ENCODE results near the gene LDLRAD4. TPM values are rescaled to one million over a fixed set of nuclear protein-coding genes. Genes with fewer than 3 reads are reported as not detected.

LDLRAD4 gene
- total RNA-seq = 10 to 100 TPM in 2 of 4 donors, 1 to 10 TPM in 2; 2.7 to 22.5 (median 10.8) TPM

DNA sequence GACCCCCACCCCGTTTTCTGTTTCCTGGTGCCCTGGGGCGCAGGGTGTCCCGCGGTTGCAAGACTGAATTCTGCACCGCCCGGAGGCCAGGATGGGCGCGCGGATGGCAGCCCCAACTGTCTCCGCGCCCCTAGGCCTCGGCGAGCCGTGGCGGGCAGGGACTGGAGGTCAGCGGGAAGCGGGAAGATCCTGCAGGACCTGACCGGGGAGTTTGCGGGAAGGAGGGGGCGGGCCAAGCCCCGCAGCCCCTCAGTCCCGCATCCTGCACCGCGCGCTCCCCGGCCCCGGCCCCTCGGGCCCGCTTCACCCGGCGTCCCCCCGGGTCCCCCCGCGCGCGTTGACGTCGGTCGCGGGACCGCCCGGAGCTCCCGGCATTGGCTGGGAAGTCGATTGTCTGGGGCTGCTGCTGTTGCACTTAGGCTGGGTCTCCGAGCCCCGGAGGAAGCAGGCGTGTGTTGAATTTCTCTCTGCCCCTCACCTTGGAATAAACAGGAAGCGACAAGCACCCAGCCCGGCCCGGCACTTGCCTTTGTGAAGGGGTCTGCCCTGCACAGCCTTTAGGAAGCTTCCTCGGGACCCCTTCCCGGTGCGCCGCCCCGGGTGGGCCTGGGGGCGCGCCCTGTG lies at the start of gene LDLRAD4:
Gene LDLRAD4 (plus strand): TSS at position 393 of the 624 bp plus-strand sequence.
- peak within 1 kb of the TSS; percentile 71 for H3K4me3 ChIP-seq (ENCODE audit: low read depth, poor library complexity, severe bottlenecking)
- DNase-seq (ENCODE audit: low spot score in 2 of 2) = peak; percentile 33 to 92
- TF ChIP-seq, protein P1, sequence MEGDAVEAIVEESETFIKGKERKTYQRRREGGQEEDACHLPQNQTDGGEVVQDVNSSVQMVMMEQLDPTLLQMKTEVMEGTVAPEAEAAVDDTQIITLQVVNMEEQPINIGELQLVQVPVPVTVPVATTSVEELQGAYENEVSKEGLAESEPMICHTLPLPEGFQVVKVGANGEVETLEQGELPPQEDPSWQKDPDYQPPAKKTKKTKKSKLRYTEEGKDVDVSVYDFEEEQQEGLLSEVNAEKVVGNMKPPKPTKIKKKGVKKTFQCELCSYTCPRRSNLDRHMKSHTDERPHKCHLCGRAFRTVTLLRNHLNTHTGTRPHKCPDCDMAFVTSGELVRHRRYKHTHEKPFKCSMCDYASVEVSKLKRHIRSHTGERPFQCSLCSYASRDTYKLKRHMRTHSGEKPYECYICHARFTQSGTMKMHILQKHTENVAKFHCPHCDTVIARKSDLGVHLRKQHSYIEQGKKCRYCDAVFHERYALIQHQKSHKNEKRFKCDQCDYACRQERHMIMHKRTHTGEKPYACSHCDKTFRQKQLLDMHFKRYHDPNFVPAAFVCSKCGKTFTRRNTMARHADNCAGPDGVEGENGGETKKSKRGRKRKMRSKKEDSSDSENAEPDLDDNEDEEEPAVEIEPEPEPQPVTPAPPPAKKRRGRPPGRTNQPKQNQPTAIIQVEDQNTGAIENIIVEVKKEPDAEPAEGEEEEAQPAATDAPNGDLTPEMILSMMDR (IDR thresholded peaks at IDR 0.05) = no peak
- no peak for TF ChIP-seq POLR2A (IDR thresholded peaks at IDR 0.05)
- 0 to 2% methylated on average over 41 to 42 of the region's 57 CpGs for WGBS, 2 donors
- intact Hi-C loops (cut with DNase I; ENCODE audit: low total_unique reads) = loop anchor here (5.0 kb wide), 2 partner anchors 309 to 414 kb away; no protein-coding TSS in a partner anchor

DNA sequence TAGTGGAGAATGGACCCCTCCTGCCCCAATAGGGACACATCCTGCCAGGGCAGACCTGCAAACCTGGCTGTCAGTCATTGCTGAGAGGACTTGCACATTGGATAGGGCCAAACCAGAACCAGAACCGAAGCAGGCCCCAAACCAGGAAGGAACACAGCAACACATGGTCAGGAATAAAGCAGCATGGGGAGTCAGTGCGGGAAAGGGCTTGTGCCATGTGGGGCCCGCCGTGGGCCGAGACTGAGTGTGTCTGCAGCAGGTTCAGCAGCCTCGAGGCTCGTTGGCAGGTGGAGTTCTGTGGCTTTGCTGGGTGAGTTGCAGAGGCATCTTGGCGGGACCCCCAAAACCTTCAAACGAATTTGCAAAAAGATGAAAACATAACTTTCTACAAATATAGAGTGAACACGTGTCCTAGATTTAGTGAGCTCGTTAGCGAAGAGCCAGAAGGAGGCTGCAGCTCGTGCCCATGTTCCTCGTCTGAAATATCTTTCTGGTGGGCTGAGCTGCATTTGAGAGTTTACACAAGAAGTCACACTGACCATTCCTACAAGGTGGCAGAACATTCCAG lies 44.9 kb upstream of the LDLRAD4 start:
- intact Hi-C loops (cut with DNase I; ENCODE audit: low total_unique reads) = no loop called here
- no peak overlapping the region for H3K4me3 ChIP-seq (ENCODE audit: low read depth, poor library complexity, severe bottlenecking)
- TF ChIP-seq, protein P1 (IDR thresholded peaks at IDR 0.05) = no peak
- TF ChIP-seq POLR2A (IDR thresholded peaks at IDR 0.05) = no peak
- 84 to 88% methylated on average over 14 of the region's 14 CpGs for WGBS, 2 donors
- DNase-seq (ENCODE audit: low spot score in 2 of 2) = no peak

DNA sequence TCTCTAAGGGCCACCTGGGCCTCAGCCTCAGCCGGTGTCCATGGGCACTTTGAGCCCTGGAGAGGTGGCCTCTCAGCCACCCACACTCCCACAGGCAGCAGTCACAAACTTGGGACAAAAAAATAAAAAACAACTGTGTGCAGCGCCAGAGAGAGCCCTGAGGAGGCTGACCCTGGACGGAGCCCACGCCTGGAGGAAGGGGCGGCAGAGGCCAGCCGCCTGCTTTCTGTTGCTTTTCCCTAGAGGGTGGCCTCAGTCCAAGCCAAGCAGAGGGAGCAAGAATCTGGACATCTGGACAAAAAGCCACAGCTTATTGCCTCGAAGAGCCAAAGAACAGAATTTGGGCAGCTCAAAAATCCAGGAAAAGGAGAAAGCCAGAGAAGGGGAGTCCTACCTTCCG lies 43.3 kb upstream of the LDLRAD4 start:
- H3K4me3 ChIP-seq (ENCODE audit: low read depth, poor library complexity, severe bottlenecking) = no peak overlapping the region
- WGBS, 2 donors = 69 to 72% methylated on average over 8 of the region's 8 CpGs
- TF ChIP-seq, protein P1 (IDR thresholded peaks at IDR 0.05) = no peak
- TF ChIP-seq POLR2A (IDR thresholded peaks at IDR 0.05) = no peak
- intact Hi-C loops (cut with DNase I; ENCODE audit: low total_unique reads) = no loop called here
- DNase-seq (ENCODE audit: low spot score in 2 of 2) = no peak

DNA sequence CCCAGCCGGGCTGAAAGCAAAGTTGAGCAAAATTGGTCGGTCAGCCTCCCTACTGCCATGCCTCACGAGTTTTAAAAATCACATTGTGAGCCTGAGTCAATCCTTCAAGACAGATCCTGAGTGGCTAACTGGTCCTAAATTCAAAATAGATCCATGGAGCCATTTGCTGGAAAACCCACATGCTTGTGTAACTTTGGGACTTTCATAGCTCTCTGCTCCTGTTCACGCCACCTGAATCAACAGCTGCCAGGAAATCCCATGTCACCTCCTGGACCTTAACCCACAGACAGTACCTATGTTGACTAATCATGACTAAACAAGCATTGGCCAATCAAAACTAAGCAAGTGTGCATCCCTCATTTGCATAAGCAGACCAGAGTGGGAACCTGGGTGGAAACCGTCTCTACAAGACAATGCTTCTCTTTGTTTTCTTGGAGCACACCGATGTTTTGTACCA lies 42.8 kb upstream of the LDLRAD4 start:
- TF ChIP-seq, protein P1 (IDR thresholded peaks at IDR 0.05) = peak in 1 of 3 donors; percentile 32
- no peak for TF ChIP-seq POLR2A (IDR thresholded peaks at IDR 0.05)
- 94 to 96% methylated on average over 6 of the region's 6 CpGs for WGBS, 2 donors
- intact Hi-C loops (cut with DNase I; ENCODE audit: low total_unique reads) = no loop called here
- H3K4me3 ChIP-seq (ENCODE audit: low read depth, poor library complexity, severe bottlenecking) = no peak overlapping the region
- no peak for DNase-seq (ENCODE audit: low spot score in 2 of 2)

DNA sequence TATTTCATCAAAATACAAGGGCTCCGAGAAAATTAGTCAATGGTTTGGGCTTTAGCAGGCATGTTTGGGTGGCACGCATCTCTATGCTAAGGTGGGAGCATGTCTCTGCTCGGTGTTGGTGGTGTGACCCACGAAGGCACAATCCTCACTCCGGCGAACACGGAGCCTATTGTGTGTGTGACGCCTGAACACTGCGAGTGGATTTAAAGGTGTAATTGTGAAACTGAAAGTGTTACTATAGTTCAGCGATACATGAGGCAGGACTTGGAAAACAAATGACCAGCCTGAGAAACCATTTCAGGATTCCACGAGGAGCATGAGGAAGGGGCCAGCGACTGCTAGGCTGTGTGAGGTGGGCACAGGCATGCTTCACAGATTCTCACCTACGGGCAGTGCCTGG lies 41.7 kb upstream of the LDLRAD4 start:
- 91 to 93% methylated on average over 13 of the region's 13 CpGs for WGBS, 2 donors
- TF ChIP-seq POLR2A (IDR thresholded peaks at IDR 0.05) = no peak
- TF ChIP-seq, protein P1 (IDR thresholded peaks at IDR 0.05) = no peak
- DNase-seq (ENCODE audit: low spot score in 2 of 2) = no peak

More for the DNA sequence above, 41.7 kb upstream of the LDLRAD4 start:
- intact Hi-C loops (cut with DNase I; ENCODE audit: low total_unique reads) = no loop called here
- no peak overlapping the region for H3K4me3 ChIP-seq (ENCODE audit: low read depth, poor library complexity, severe bottlenecking)

Measured in lower leg skin (tissue), 4 donors.